WTC11 (cell line): ENCODE results near the gene AGPAT4. TPM values are rescaled to one million over a fixed set of nuclear protein-coding genes. Genes with fewer than 3 reads are reported as not detected.

Experiments
- ATAC-seq: fragments of 200-7000 bp; cut with Tn5 transposase; 2 replicates; pipeline ENCODE4 v1.10.0; 2021; ENCODE audit warnings: mild to moderate bottlenecking, moderate library complexity
- CTCF ChIA-PET: fragments of 300-600 bp; sonication (Branson Sonifier 250); formaldehyde crosslinking; loops from one replicate; lab custom pipeline; 2021; ENCODE audit warnings: antibody characterized with exemption; lab: Charles Lee
- POLR2A ChIA-PET: fragments of 350-600 bp; sonication (Branson Sonifier 250); formaldehyde crosslinking; loops from one replicate; lab custom pipeline; 2021; ENCODE audit warnings: antibody characterized with exemption; lab: Charles Lee
- DNase-seq: peaks from one replicate; pipeline ENCODE4 v3.0.0; 2021; ENCODE audit warnings: low spot score
- H3K27ac Mint-ChIP-seq: 2 replicates; pipeline ENCODE4 v1.8.0; 2021; ENCODE audit warnings: mixed read lengths
- H3K27me3 Mint-ChIP-seq: 2 replicates; pipeline ENCODE4 v1.8.0; 2021; ENCODE audit warnings: low read depth, mild to moderate bottlenecking, moderate library complexity, mixed read lengths
- H3K36me3 Mint-ChIP-seq: 2 replicates; pipeline ENCODE4 v1.8.0; 2021; ENCODE audit warnings: mixed read lengths
- H3K4me1 Mint-ChIP-seq: 2 replicates; pipeline ENCODE4 v1.8.0; 2022; ENCODE audit warnings: mixed read lengths
- H3K4me3 Mint-ChIP-seq: 2 replicates; pipeline ENCODE4 v1.8.0; 2021; ENCODE audit warnings: mild to moderate bottlenecking, moderate library complexity, mixed read lengths
- H3K9me3 Mint-ChIP-seq: 2 replicates; pipeline ENCODE4 v1.8.0; 2021; ENCODE audit warnings: mixed read lengths
- CBFB ChIP-seq: sonication (generic); formaldehyde crosslinking; IDR thresholded peaks from 2 replicates; pipeline ENCODE4 v1.8.1; 2022; ENCODE audit warnings: mild to moderate bottlenecking, low read depth, missing genetic modification reagents
- CTCF ChIP-seq: fragments of 200-600 bp; IDR thresholded peaks from 2 replicates; pipeline ENCODE4 v1.8.0; 2022; ENCODE audit warnings: antibody characterized with exemption
- E2F5 ChIP-seq: sonication (generic); formaldehyde crosslinking; IDR thresholded peaks from 2 replicates; pipeline ENCODE4 v1.8.1; 2022; ENCODE audit warnings: mild to moderate bottlenecking, moderate library complexity, missing genetic modification reagents
- ELF4 ChIP-seq: sonication (generic); formaldehyde crosslinking; IDR thresholded peaks from 2 replicates; pipeline ENCODE4 v1.8.1; 2022; ENCODE audit warnings: low read depth, mild to moderate bottlenecking, moderate library complexity, missing genetic modification reagents
- ETV6 ChIP-seq: sonication (generic); formaldehyde crosslinking; IDR thresholded peaks from 2 replicates; pipeline ENCODE4 v1.8.1; 2022; ENCODE audit warnings: mild to moderate bottlenecking, missing genetic modification reagents
- FOXP1 ChIP-seq: sonication (generic); formaldehyde crosslinking; IDR thresholded peaks from 2 replicates; pipeline ENCODE4 v1.8.0; 2022; ENCODE audit warnings: missing genetic modification reagents, mild to moderate bottlenecking, moderate library complexity, borderline replicate concordance
- IRF1 ChIP-seq: sonication (generic); formaldehyde crosslinking; IDR thresholded peaks from 2 replicates; pipeline ENCODE4 v1.8.0; 2023; ENCODE audit warnings: missing genetic modification reagents
- NR2C2 ChIP-seq: sonication (generic); formaldehyde crosslinking; IDR thresholded peaks from 2 replicates; pipeline ENCODE4 v1.8.0; 2022; ENCODE audit warnings: mild to moderate bottlenecking, missing genetic modification reagents
- OVOL2 ChIP-seq: fragments of 250-450 bp; sonication (Bioruptor Pico); IDR thresholded peaks from 2 replicates; pipeline ENCODE4 v1.9.0; 2021; ENCODE audit warnings: mild to moderate bottlenecking, borderline replicate concordance
- SOX15 ChIP-seq: fragments of 250-450 bp; sonication (Bioruptor Pico); IDR thresholded peaks from 2 replicates; pipeline ENCODE4 v1.9.0; 2021; ENCODE audit warnings: mild to moderate bottlenecking
- SP1 ChIP-seq: sonication (generic); formaldehyde crosslinking; conservative IDR thresholded peaks from 2 replicates; pipeline ENCODE4 v1.8.1; 2022; ENCODE audit warnings: missing genetic modification reagents
- STAT6 ChIP-seq: sonication (generic); formaldehyde crosslinking; conservative IDR thresholded peaks from 2 replicates; pipeline ENCODE4 v1.8.1; 2023; ENCODE audit warnings: mild to moderate bottlenecking, low read depth, missing genetic modification reagents, moderate library complexity
- TEAD4 ChIP-seq: sonication (generic); formaldehyde crosslinking; IDR thresholded peaks from 2 replicates; pipeline ENCODE4 v1.8.0; 2022; ENCODE audit warnings: mild to moderate bottlenecking, missing genetic modification reagents
- USF1 ChIP-seq: sonication (generic); formaldehyde crosslinking; IDR thresholded peaks from 2 replicates; pipeline ENCODE4 v1.8.0; 2022; ENCODE audit warnings: mild to moderate bottlenecking, missing genetic modification reagents
- ZMAT4 ChIP-seq: fragments of 250-450 bp; sonication (Bioruptor Pico); IDR thresholded peaks from 2 replicates; pipeline ENCODE4 v1.9.0; 2021; ENCODE audit warnings: mild to moderate bottlenecking
- ZNF532 ChIP-seq: fragments of 250-450 bp; sonication (Bioruptor Pico); IDR thresholded peaks from 2 replicates; pipeline ENCODE4 v1.9.0; 2021; ENCODE audit warnings: mild to moderate bottlenecking, borderline replicate concordance
- total RNA-seq: library from RNA; stranded (reverse); gene quantifications from 3 replicates; pipeline ENCODE4 v1.2.3, GENCODE V29; 2021

The AGPAT4 gene
- total RNA-seq, 1 experiment from 2014 or later, result 19.7 TPM

- TF ChIP-seq USF1 (no peak), ZNF532 (CRISPR knock-in tag) (no peak), ETV6 (CRISPR knock-in tag) (no peak), CBFB (CRISPR knock-in tag) (no peak), SOX15 (CRISPR knock-in tag) (no peak), E2F5 (CRISPR knock-in tag) (no peak), SP1 (CRISPR knock-in tag) (no peak), FOXP1 (CRISPR knock-in tag) (no peak), ZMAT4 (CRISPR knock-in tag) (no peak)
These were observed 164.9 kb downstream of the AGPAT4 start (continued) for GRCh38 chr6:161108916-161109315.

- Mint-ChIP-seq H3K9me3 (no peaks in the 10 kb centered on the region), H3K27me3 (no peaks in the 10 kb centered on the region), H3K36me3 (peaks cover 86% of the 10 kb centered on the region), H3K4me3 (no peak overlapping the region), H3K4me1 (no peaks in the 10 kb centered on the region), H3K27ac (no peak overlapping the region)
- ChIA-PET POLR2A (no interaction called here), CTCF (interaction anchor here (1.1 kb wide), 1 partner anchor 266 kb away, joined by 3 read pairs; no protein-coding TSS in a partner anchor)
- no peak for DNase-seq
- no peak for ATAC-seq
- no peak for TF ChIP-seq IRF1 (CRISPR knock-in tag)
- no peak for TF ChIP-seq ELF4 (CRISPR knock-in tag)
- TF ChIP-seq CTCF, result no peak
- no peak for TF ChIP-seq TEAD4
- TF ChIP-seq STAT6 (CRISPR knock-in tag), result no peak
- TF ChIP-seq NR2C2 (CRISPR knock-in tag), result no peak
- TF ChIP-seq OVOL2 (CRISPR knock-in tag), result no peak
These were observed 165.8 kb downstream of the AGPAT4 start for GRCh38 chr6:161107779-161108730.
